Activated gamma-delta T cell treated with anti-CD3 and anti-CD28 coated beads, Interleukin-2, amount 50 U/mL, for 16 hours (primary cell): Measurements from ENCODE around the gene VOPP1.
"Not testable (repeated sequence)": the region's sequence is repeated elsewhere in the genome, so short reads cannot be mapped to it uniquely, and the experiment has no call there.

Experiments
- DNase-seq: peaks from one replicate; pipeline ENCODE4 v3.0.0-alpha.2; 2020; ENCODE audit warnings: low read depth

Gene VOPP1

GRCh38 chr7:55531536-55531935 is 40.8 kb downstream of the VOPP1 start:
- no peak for DNase-seq

- DNase-seq: no peak
These were observed 45.0 kb downstream of the VOPP1 start for GRCh38 chr7:55527307-55527706.

DNA sequence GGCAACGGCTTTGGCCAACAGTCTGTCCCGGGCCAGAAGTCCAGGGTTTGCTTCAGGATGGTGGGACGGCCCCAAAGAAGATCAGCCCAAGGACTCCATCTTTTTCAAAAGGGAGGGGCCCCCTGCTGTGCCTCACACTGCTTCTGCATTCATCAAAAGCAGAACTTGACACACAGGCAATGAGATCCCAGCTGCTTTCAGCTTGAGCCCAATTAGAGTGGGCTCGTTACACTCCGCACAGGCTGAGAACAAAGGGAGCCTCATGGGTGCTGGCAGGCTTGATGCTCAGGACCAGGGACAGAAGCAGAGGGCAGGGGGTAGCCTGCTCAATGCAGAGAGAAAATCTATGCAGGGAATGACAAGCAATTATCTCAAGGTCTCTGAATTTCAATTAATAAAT is 45.5 kb downstream of the VOPP1 start:
- DNase-seq: no peak

- DNase-seq: no peak
These were observed 46.0 kb downstream of the VOPP1 start for GRCh38 chr7:55526329-55526728.

DNA sequence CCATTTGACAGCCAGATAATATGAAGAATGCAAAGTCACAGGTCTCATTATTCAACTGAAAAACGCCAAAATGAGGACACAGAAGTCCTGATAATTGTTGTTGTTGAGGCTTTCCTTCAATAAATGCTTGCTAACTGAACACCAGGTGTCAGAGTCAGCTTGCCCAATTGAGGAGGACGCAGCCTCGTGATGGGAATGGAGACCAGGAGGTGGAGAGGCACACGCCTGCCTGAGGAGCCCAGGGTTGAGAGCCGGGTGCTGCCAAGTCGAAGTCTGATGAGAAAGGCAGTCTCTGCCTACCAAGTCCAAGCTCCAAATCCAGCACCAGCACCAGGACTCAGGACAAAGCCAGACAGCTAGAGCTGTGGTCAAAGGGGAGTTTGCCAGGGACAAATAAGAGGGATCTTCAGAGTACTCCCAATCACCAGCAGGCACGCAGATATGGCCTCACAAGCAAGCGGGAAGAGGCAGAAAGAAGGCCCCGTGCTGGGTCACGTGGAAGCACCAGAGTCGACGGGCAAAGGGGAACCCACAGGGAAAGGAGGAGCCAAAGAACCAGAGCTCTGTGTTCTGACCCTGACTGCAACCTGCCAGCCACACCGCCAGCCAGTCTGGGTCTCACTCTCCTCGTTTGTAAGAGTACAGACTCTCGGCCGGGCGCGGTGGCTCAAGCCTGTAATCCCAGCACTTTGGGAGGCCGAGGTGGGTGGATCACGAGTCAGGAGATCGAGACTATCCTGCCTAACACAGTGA is 47.6 kb downstream of the VOPP1 start:
- DNase-seq: no peak

GRCh38 chr7:55523366-55523765 is 48.9 kb downstream of the VOPP1 start:
- DNase-seq: no peak

GRCh38 chr7:55521917-55522902 is 50.1 kb downstream of the VOPP1 start:
- DNase-seq: no peak

- no peak for DNase-seq
These were observed 50.8 kb downstream of the VOPP1 start for GRCh38 chr7:55521512-55521911.

- DNase-seq: no peak
These were observed 51.7 kb downstream of the VOPP1 start for GRCh38 chr7:55520426-55521140.

DNA sequence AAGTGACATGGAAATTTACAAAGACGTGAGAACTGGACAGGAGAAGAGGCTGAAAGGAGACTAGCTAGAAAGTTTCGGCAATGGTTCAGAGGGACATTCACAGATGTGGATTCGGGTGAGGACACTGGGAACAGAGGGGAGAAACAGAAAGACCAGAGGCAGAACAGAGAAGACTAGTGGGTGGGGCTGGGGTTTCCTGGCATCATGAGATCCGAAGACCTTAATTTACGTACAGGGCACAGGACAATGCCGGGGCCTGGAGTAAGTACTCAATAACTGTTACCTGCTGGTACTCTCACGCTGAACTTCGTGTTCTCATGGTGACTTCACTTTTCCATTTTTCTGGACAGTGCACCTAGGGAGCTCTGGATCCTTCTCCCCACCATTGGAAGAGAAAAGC is 53.5 kb downstream of the VOPP1 start:
- no peak for DNase-seq

GRCh38 chr7:55517936-55518689 is 54.2 kb downstream of the VOPP1 start:
- DNase-seq: no peak

GRCh38 chr7:55517191-55517633 is 55.1 kb downstream of the VOPP1 start:
- no peak for DNase-seq

DNA sequence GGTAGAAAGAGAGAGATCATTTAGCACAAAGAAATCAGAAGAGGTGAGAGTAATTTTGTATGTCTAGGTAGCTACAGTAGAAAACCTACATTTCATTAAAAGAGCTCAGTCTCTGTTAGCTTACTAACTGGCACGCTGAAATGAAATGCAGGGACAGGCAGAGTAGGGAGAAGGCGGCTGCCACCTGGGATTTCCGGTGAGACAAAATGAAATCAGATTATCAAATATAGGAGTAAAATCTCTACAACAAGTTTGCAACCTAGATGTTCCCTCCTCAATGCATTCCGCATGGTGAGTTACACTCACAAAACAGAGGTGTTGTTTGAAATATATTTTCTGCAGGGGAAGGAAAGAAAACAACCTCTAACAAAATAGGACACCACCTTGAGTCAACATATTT is 55.9 kb downstream of the VOPP1 start:
- no peak for DNase-seq

GRCh38 chr7:55515569-55516279 is 56.6 kb downstream of the VOPP1 start:
- no peak for DNase-seq

- DNase-seq: no peak
These were observed 57.6 kb downstream of the VOPP1 start for GRCh38 chr7:55514546-55515265.

DNA sequence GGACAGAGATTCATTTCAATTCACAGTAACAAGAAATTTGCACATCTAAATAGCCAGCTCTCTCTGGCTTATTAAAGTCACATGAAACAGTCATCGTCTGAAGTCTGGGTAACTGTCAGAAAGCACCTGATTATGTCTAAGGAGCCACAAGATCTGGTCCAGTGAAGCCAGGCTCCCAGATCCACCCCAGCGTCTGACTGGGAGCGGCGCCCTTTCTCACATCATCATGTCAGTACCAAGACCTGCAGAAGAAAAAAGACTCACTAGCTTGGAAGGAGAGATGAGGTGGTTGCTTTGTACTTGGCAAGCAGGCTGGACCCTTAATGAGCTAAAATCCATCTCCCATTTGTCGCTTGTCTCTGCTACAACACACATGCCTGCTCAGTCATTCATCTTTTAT is 58.4 kb downstream of the VOPP1 start:
- no peak for DNase-seq

DNA sequence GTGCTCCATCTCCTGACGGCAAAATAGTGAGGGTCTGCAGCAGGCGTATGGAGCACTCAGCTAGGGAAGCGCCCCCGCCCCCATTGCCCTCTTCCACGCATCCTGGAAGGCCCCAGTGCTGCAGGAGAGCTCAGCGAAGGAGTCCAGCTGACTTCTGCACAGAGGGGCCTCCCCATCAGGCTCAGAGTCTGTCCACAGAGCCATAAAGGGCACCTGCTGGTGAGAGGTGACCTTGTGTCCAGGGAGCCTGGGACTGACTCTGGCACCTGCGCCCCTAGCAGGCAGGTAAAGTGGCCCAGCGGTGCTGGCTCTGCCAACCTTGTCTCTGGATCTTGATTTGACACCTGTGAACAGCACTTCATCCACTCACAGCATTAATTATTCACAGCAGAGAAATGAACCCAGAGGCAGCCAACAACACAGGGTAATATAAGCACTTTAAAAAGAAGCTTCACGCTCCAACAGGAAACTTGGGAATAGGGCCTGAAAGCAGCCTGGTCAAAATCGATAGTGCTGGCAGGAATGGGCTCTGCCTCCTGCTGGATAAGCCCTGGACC is 59.6 kb downstream of the VOPP1 start:
- no peak for DNase-seq

DNA sequence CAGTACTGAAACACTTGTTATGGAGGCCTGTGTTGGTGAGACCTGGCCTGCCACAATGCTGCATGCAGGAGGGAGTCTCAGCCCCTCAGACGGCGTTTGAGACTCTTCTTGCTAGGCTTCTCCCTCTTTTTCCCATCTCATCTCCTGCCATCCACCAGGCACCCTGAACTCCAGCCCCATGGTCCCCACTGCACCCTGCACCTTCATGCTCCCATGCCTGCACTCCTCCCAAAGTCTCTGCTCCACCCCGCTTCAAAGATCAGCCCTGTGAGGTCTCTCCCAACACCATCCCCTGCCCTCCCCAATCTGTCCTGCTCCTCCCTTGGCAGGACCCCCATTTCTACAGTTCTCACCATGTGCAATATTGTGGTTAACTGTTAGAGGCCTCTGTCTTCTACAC is 61.7 kb downstream of the VOPP1 start:
- no peak for DNase-seq

DNA sequence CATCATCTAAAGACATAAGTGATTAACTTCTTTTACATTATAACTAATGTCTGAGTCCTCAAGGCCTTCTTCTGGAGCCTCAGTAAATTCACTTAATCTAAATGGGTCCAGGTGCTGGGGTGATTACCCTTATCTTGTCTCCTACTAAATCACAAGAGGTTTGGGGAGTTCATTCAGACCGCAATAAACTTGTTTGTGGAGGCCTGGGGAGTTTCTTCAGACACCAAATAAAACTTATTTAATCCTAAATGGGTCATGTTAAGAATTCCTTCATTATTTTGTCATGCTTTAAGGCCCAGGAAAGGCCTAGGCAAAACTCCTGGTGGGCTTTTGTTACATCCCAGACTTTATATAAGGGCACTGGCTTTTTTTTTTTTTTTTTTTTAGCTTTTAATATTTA is 62.1 kb downstream of the VOPP1 start:
- DNase-seq: not testable (repeated sequence)

DNA sequence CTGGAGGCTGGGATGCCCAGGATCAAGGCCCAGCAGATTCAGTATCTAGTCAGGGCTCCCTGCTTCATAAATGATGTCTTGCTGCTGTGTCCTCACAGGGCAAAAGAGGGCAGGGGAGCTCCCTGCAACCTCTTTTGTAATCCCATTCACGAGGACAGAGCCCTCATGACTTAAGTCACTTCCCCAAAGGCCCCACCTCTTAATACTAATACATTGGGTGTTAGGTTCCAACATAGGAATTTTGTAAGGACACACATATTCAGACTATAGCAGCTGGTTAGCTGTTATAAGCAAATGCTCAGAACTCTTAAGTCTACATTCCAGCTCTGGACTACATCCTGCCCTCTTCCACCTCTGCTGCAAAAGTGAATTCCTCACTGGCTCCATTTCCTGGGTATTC is 63.0 kb downstream of the VOPP1 start:
- DNase-seq: no peak
